Non-pigmented ciliary epithelial cell (primary cell): ENCODE data around the gene NCAM2.

Source experiments
- DNase-seq: peaks from one replicate; pipeline ENCODE4 v3.0.0-alpha.2; 2010; ENCODE audit warnings: low read depth

The NCAM2 gene

GRCh38 chr21:20997636-20998455 lies at the start of gene NCAM2:
Gene NCAM2, plus strand, starts transcription at chr21:20998409.
- no peak for DNase-seq

- no peak for DNase-seq
These were observed 48.3 kb upstream of the NCAM2 start for GRCh38 chr21:20949884-20950283.

DNA sequence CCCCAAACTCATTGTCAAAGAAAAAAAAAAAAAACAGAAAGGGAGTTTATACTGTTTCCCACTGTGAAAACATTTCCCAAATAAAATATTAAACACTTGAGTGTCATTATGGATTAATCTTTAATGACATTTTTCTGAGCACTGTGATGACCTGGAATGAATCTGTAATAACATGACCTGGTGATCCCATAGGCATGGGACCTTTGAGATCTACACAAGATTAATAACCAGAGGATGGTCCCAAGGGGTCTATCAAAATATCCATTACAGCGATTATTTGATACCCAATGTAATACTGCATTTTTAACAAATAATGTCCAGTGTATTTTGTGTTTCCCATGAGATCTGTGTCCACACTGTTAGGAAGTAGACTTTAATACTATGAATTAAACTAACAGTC lies 32.4 kb upstream of the NCAM2 start:
- no peak for DNase-seq

DNA sequence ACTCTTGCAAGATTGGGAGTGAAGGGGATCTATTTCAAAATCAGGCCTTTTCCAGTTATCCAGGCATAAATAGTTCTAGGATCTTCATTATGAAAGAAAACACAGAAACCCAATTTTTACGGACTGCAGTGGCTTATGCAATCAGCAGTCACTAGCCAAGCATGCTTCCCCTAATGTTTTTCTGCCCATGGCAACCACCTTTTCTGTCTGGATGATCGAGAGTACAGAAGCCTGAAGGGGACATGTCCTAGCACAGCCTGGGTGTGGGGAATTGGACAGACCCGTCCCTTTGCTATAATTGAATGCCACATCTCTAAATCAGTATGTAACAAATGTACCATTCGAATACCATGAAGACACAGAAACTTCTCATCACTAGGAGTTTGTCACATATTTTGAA lies 29.8 kb upstream of the NCAM2 start:
- DNase-seq: no peak

DNA sequence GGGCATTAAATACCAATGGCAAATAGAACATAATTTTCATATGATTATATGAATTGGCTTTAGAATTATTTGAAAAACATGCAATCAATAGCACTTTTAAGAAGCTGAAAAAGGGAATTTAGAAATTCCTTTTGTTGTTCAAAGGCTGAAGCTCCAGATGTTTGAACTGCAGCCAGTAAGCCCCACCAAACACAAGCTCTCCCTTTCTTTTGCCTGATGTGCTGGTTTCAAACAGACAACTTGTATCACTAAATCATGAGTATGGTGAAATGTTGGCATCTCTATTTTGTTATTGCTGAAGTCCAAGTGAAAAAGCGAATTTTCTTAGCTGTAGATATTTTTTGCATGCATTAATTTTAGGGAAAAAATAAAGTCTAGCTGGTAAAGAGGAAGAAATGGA lies 27.5 kb upstream of the NCAM2 start:
- DNase-seq: no peak

GRCh38 chr21:20971296-20971921 lies 26.8 kb upstream of the NCAM2 start:
- peak; percentile 53 for DNase-seq

- no peak for DNase-seq
These were observed 3.4 kb upstream of the NCAM2 start for GRCh38 chr21:20994790-20995189.

DNA sequence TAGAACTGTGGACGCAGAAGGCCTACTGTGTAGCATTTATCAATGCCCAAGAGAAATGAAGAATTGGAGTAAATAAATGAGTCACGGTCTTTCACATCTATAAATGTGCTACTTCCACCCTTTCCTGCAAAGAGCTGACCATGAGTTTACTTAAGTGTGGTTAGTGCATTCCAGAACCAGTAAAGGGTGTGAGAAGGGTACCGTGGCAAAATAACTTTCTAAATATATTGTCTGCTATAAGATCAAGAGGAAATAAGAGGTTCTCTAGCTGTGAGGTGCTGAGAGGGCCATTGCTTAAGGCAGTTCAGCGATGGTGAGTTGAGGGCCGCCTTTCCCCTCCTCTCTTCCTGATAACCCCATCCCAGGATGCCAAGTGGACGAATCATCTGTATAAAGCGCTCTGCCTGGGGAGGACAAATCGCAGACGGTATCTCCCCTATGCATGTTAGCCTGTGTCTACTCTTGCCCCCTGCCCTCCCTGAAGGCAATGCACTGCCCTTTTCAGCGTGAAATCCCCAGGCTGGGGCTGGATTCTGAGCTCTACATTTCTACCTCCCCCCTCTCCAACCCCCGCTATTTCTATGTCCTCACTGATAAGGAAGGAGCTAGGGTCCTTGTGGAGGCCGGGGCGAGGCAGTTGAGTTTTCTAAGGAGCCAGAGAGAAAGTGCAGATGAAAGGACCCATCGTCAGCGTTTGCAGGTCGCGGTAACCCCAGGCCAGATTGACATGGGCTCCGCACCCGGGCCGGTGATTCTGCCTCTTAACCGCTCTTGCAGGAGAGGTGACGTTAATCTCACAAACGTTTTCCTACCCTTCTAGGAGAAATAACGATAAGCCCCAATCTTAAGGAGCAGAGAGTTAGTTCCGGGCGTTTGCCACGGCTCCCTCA lies 1.5 kb upstream of the NCAM2 start:
- peak; percentile 38 for DNase-seq

DNA sequence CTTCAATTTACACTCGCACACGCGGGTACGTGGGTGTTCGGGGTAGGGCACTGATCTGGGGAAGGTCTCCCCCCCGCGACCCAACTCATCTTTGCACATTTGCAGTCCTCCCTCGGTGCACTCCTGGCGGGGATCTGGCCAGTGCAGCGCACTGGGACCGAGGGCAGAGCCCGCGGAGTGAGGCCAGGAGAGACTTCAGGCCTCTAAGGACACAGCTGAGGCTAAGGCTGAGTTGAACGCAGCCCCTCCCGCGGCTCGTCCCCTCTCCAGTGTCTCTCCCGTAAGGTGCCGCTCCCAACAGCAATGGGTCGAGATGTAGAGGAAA lies 936 bp upstream of the NCAM2 start:
- DNase-seq: no peak

DNA sequence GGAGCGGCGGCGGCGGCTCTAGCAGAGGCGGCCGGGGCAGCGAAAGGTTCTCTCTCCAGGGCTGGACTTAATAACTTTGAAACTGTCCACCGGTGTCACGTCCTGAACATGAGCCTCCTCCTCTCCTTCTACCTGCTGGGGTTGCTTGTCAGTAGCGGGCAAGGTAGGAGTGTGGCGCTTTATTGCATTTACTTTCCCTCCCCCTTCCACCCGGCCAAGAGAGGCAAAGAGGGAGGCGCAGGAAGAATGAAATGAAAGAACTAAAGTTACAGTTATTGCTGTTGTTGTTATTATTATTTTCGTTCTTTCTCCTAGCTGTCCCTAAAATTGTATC lies 214 bp downstream of the NCAM2 start:
- DNase-seq: no peak

DNA sequence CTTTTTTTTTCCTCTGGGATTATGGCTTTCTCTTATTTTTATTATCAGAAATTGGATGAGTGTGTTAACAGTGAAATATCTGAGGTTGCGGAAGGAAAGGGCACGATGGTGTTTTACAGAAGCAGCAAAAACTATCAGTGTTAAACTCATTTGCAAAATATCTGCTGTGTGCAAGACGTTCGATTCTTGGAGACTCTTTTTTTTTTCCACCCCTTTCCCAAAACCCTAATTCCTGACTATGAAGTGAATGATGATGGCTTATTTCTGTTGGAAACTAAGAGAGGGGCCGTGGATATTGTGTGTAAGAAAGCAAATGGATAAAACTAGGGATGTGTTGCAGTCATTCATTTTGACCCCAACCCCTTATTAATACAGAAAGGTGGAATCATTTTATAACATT lies 677 bp downstream of the NCAM2 start:
- no peak for DNase-seq

DNA sequence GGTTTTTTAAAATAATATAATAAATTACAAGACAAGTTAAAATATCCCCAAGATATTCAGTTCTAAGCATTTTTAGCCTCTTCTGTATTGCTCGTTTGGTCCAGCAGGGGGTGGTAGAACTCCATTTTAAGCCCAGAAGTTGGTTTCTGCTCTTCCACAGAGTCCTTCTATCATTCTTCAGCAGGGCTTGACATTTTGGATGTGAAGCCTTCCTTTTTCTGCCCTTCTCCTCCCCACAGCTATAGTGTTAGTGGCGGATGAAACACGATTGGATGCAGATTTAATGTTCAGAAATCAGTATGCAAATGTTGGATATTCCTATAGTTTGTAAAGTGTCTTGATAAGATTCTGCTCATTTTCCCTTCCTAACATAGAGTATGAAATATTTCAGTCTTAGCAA lies 1.4 kb downstream of the NCAM2 start:
- DNase-seq: no peak

GRCh38 chr21:21000591-21001175 lies 2.5 kb downstream of the NCAM2 start:
- no peak for DNase-seq

- no peak for DNase-seq
These were observed 3.4 kb downstream of the NCAM2 start for GRCh38 chr21:21001591-21002100.

DNA sequence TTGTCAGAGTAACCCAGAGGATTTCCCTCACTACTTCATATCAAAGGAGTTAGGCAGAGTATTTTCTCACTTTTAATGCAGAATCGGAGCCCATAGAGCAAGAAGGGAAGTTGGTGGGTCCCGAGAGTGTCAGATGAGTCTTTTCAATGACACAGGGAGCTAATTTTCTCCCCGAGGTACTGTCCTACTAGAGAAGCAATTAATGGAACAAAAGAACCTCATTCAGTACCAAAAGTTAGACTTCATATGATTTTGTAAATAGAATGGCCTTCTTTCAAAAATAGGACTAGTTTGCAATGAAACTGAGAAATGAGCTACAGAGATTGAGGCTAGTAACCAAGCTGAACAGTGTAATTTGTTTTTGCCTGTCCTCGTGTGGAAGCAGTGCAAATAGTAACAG lies 3.9 kb downstream of the NCAM2 start:
- no peak for DNase-seq

- DNase-seq: no peak
These were observed 5.5 kb downstream of the NCAM2 start for GRCh38 chr21:21003701-21004100.

DNA sequence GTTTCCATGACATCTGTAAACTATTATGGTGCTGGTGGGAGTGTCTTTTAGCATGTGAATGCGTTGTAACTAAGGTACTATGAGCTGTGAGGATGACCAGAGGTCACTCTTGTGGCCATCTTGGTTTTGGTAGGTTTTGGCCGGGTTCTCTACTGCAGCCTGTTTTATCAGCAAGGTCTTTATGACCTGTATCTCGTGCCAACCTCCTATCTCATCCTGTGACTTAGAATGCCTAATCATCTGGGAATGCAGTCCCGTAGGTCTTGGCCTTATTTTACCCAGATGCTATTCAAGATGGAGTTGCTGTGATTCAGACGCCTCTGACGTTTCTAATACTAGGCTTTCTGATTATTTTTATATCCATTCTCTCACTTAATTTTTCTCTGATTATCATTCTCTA lies 9.4 kb downstream of the NCAM2 start:
- DNase-seq: no peak

DNA sequence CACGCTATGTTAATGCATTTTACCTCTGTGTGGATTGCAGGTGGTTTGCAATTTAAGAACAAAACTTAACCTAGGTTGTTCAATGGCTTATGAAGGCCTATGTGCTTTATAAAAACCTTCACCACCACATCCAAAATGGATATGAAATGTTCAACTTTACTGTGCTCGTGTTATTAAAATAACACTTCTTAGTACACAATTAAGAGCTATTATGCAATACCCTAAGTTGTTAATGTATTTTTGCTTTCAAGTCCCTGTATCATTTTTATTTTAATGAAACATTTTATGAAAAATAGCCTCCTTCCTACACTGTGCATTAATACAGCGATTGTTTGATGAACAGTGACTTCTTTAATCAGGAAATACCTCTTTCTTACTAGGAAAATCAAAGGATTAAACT lies 12.0 kb downstream of the NCAM2 start:
- DNase-seq: no peak

DNA sequence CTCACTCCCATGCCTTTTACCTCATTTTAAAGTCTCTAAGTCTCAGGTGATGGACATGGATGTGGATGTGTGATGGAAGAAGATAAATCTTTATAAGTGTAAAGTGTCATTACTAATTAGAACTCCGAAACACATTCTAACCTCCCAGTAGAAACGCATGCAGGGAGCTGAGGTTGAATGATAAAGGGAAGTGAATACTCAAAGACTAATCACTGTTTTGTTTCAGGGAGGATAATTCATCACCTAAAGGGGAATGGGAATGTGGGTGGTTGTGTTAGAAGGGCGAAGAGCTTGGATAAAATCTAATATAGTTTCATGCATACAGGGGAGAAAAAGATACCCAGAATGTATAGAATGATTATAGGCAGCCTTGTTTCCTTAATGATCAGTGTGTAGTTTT lies 12.5 kb downstream of the NCAM2 start:
- no peak for DNase-seq

- no peak for DNase-seq
These were observed 20.6 kb downstream of the NCAM2 start for GRCh38 chr21:21018821-21019220.

GRCh38 chr21:21019681-21020080 lies 21.5 kb downstream of the NCAM2 start:
- no peak for DNase-seq

DNA sequence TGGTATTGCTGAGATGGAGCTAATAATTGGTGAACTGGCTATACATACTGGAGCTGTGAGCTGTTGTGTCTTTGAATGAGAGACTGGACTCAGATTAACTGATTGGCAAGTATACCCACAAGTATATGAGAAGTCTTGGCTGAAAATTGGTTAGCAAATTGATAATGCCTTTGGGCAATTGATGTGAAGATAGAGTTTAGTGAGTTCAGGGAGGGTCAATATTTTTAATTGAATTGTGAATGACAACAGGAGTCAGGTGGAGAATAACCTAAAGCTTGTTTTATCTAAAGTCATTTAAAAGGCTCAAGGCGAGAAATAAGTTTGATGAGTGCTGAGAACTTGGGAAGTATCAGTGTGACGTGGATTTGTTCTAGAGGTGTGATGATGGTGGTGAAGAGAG lies 27.5 kb downstream of the NCAM2 start:
- DNase-seq: no peak
